HepG2 (cell line): ENCODE data around the gene LSS. TPM values are rescaled to one million over a fixed set of nuclear protein-coding genes. Genes with fewer than 3 reads are reported as not detected.

Experiments
- ATAC-seq: fragments of 200-7000 bp; cut with Tn5 transposase; 3 replicates; pipeline ENCODE4 v1.9.1; 2020; ENCODE audit warnings: mild to moderate bottlenecking, moderate library complexity
- BruUV-seq: library from RNA; stranded (reverse); fragments of 400-500 nt; replicated peaks from 2 replicates; lab custom pipeline; 2021; lab: Mats Ljungman, UMichigan
- CTCF ChIA-PET: fragments of 300-600 bp; formaldehyde crosslinking; extraction: SDS; loops from one replicate; lab custom pipeline; 2021; ENCODE audit warnings: low total read pairs, inconsistent platforms, low intra/inter-chr PET ratio; lab: Yijun Ruan, JAX
- POLR2A ChIA-PET: fragments of 350-600 bp; sonication (Branson Sonifier 250); formaldehyde crosslinking; loops from one replicate; lab custom pipeline; 2020; ENCODE audit warnings: antibody characterized with exemption, inconsistent platforms; lab: Yijun Ruan, JAX
- DNase-seq: peaks from one replicate; pipeline ENCODE4 v3.0.0-alpha.2; 2015; ENCODE audit warnings: low spot score
- FAIRE-seq: peaks from 3 replicates; lab custom pipeline; 2011; peaks lifted over from hg19 to GRCh38; lab: Jason Lieb, UNC
- H2AFZ ChIP-seq: one replicate; pipeline ENCODE4 v1.6.1; 2011; ENCODE audit warnings: low read length, inconsistent platforms
- H3K27ac ChIP-seq: fragments of 300-600 bp; 3 replicates; pipeline ENCODE4 v1.8.0; 2011; ENCODE audit warnings: mixed run types, mild to moderate bottlenecking, mixed read lengths, low read length, inconsistent platforms; ENCODE audit not compliant: insufficient read depth; ENCODE audit errors: extremely low read length
- H3K27me3 ChIP-seq, 2 experiments: fragments of 200-600 bp in 1 of 2; 2 replicates in 1 of 2; 3 replicates in 1 of 2; pipeline versions ENCODE4 v1.6.0 to v1.8.0; 2011; ENCODE audit warnings: low read length in 2 of 2, mild to moderate bottlenecking in 2 of 2, moderate library complexity in 2 of 2, inconsistent platforms in 1 of 2; ENCODE audit not compliant: insufficient read depth in 2 of 2, control insufficient read depth in 1 of 2
- H3K36me3 ChIP-seq, 2 experiments: fragments of 200-600 bp in 1 of 2; replicated peaks in 1 of 2; 2 replicates in 1 of 2; 3 replicates in 1 of 2; pipeline versions ENCODE4 v1.5.1 to v1.8.0; 2011; ENCODE audit warnings: low read length in 2 of 2, inconsistent platforms in 1 of 2; ENCODE audit not compliant: insufficient read depth in 2 of 2, control insufficient read depth in 1 of 2
- H3K4me1 ChIP-seq: 2 replicates; pipeline ENCODE4 v1.5.1; 2012; ENCODE audit warnings: low read length, inconsistent platforms; ENCODE audit not compliant: insufficient read depth
- H3K4me2 ChIP-seq: 2 replicates; pipeline ENCODE4 v1.6.0; 2011; ENCODE audit warnings: low read depth, low read length, inconsistent platforms
- H3K4me3 ChIP-seq, 3 experiments: fragments of 200-600 bp in 1 of 3; sonication (generic), shearing (Covaris generic) in 1 of 3; replicated peaks in 1 of 3; 2 replicates each; pipeline ENCODE4 v1.5.1; 2011 to 2016; ENCODE audit warnings: low read length in 3 of 3, inconsistent platforms in 2 of 3, low read depth in 2 of 3, mild to moderate bottlenecking in 2 of 3, control low read depth in 1 of 3, mixed read lengths in 1 of 3; ENCODE audit not compliant: insufficient read depth in 1 of 3
- H3K79me2 ChIP-seq: one replicate; pipeline ENCODE4 v1.6.1; 2011; ENCODE audit warnings: low read length, inconsistent platforms; ENCODE audit not compliant: insufficient read depth
- H3K9ac ChIP-seq: 2 replicates; pipeline ENCODE4 v1.6.0; 2011; ENCODE audit warnings: mild to moderate bottlenecking, low read depth, low read length, inconsistent platforms; ENCODE audit not compliant: insufficient read depth
- H3K9me3 ChIP-seq: 2 replicates; pipeline ENCODE4 v1.5.1; 2012; ENCODE audit warnings: mild to moderate bottlenecking, low read length
- H4K20me1 ChIP-seq: 2 replicates; pipeline ENCODE4 v1.6.0; 2011; ENCODE audit warnings: inconsistent platforms, mild to moderate bottlenecking, low read length, moderate library complexity; ENCODE audit not compliant: insufficient read depth
- IKZF1 ChIP-seq: fragments of 450-650 bp; IDR thresholded peaks from 2 replicates; pipeline ENCODE4 v1.7.1; 2016
- SSRP1 ChIP-seq: IDR thresholded peaks from 2 replicates; pipeline ENCODE4 v1.6.1; 2016; ENCODE audit warnings: control low read depth
- WGBS: methylation state at CpG from one replicate; pipeline ENCODE4 v1.1.6; 2017; ENCODE audit warnings: low lambda C conversion rate; 5-methylcytosine and 5-hydroxymethylcytosine counted together
- in situ Hi-C: cut with HindIII; loops from 2 replicates; pipeline ENCODE4 v1.10.0; 2017; ENCODE audit warnings: low pct_unique_long_range_greater_than_20kb; ENCODE audit not compliant: extremely low pct_ligation_motif_present
- intact Hi-C: fragments of 100-400 bp; cut with micrococcal nuclease; formaldehyde crosslinking; loops from one replicate; pipeline ENCODE4 v1.10.0; 2022; ENCODE audit not compliant: unreplicated experiment
- polyA plus RNA-seq, 8 experiments: library from polyadenylated mRNA; depleted of rRNA in 3 of 8; stranded (reverse) in 7 of 8; unstranded in 1 of 8; fragments of >200 nt; fragmentation: Illumina TruSeq in 4 of 8; extraction: Trizol in 4 of 8; gene quantifications; 2 replicates each; pipeline versions ENCODE4 v1.2.1 to v1.2.3, GENCODE V29; 2011 to 2016; ENCODE audit warnings: low read depth in 4 of 8, missing spikeins in 1 of 8, mixed read lengths in 1 of 8; ENCODE audit not compliant: insufficient read depth in 1 of 8
- total RNA-seq, 5 experiments: library from RNA; depleted of rRNA; stranded (reverse); fragments of >200 nt; fragmentation: Illumina TruSeq; extraction: Trizol; gene quantifications; 2 replicates each; pipeline ENCODE4 v1.2.3, GENCODE V29; 2016; ENCODE audit warnings: low read depth in 1 of 5
- TF ChIP-seq, protein P1 (sequence below): sonication (generic); formaldehyde crosslinking; IDR thresholded peaks from 2 replicates; pipeline ENCODE4 v1.4.0; 2020; ENCODE audit warnings: missing genetic modification reagents, low read depth, mild to moderate bottlenecking, borderline replicate concordance
- TF ChIP-seq, protein P2 (sequence below): IDR thresholded peaks from 2 replicates; pipeline ENCODE4 v1.6.1; 2016
- TF ChIP-seq, protein P3 (sequence below): sonication (generic); formaldehyde crosslinking; IDR thresholded peaks from 2 replicates; pipeline ENCODE4 v1.5.0; 2020; ENCODE audit warnings: mild to moderate bottlenecking, missing genetic modification reagents

LSS gene
- total and polyA plus RNA-seq, 2 of the 13 experiments (the other 11 are each of a cell fraction or from before 2014, with no cell fraction given): 72.6 to 113 TPM

DNA sequence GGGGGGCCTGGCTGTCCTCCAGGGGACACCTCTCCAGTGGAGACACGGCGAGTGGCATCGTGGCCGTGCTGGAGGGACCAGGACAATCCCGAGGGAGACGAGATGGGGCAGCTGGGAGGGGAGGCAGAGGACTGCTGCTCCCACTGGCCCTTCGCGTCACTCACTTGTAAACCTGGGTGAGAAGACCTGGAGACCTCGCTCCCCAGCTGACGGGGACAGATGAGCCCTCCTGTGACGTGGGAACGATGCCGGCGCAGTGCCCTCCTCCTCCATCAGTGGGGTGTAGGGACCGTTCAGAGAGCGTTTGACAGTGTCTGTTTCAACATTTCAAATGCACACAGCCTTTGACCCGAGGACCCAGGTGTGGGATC lies 48.9 kb downstream of the LSS start:
- no TSS peak for BruUV-seq
- Histone ChIP-seq H4K20me1 (0 out of 2 replicates have a peak, but pooled peaks cover 2% of the 10 kb centered on the region), H3K9ac (no peak overlapping the region), H3K79me2 (no peaks in the 10 kb centered on the region), H3K27ac (no peak overlapping the region), H2AFZ (no peak overlapping the region), H3K4me1 (peaks cover 20% of the 10 kb centered on the region), H3K4me3 (peak overlapping the region in 1 of 3 experiments; percentile 10; a peak in 1 of 6 replicates), H3K9me3 (no peaks in the 10 kb centered on the region), H3K27me3 (no peaks in the 10 kb centered on the region; a peak in 1 of 5 replicates), H3K4me2 (peak overlapping the region; percentile 39; the same call in 1 of the 2 replicates), H3K36me3 (no peaks in the 10 kb centered on the region)
- CTCF ChIA-PET: no interaction called here
- intact Hi-C loops: no loop called here
- DNase-seq (no peak), ATAC-seq (no peak), FAIRE-seq (no peak)
- in situ Hi-C loops: no loop called here
- POLR2A ChIA-PET: no interaction called here
- no peak for TF ChIP-seq IKZF1
- TF ChIP-seq, protein P1, sequence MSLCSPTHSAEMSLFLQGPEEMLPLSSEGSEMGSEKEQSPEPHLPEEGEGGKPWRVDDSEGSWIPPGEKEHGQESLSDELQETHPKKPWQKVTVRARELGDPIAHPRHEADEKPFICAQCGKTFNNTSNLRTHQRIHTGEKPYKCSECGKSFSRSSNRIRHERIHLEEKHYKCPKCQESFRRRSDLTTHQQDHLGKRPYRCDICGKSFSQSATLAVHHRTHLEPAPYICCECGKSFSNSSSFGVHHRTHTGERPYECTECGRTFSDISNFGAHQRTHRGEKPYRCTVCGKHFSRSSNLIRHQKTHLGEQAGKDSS: no peak
- no peak for TF ChIP-seq SSRP1 (CRISPR knock-in tag)
- WGBS: 68% methylated on average over 6 of the region's 17 CpGs

DNA sequence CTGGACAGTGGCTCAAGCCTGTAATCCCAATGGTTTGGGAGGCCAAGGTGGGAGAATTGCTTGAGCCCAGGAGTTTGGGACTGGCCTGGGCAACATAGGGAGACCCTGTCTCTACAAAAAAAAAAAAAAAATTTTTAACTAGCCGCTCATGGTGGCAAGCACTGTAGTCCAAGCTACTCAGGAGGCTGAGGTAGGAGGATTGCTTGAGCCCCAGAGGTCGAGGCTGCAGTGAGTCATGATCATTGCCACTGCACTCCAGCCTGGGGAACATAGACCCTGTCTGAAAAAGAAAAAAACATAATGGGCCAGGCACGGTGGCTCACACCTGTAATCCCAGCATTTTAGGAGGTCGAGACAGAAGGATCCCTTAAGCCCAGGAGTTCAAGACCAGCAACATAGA lies 49.6 kb downstream of the LSS start:
- POLR2A ChIA-PET: no interaction called here
- CTCF ChIA-PET: no interaction called here

More for the DNA sequence above, 49.6 kb downstream of the LSS start:
- BruUV-seq: no TSS peak
- Histone ChIP-seq H4K20me1 (0 out of 2 replicates have a peak, but pooled peaks cover 2% of the 10 kb centered on the region), H3K79me2 (no peaks in the 10 kb centered on the region), H2AFZ (no peak overlapping the region), H3K9ac (no peak overlapping the region), H3K4me3 (no peak overlapping the region), H3K9me3 (no peaks in the 10 kb centered on the region), H3K4me2 (no peak overlapping the region), H3K4me1 (peaks cover 20% of the 10 kb centered on the region), H3K27ac (no peak overlapping the region), H3K36me3 (no peaks in the 10 kb centered on the region), H3K27me3 (no peaks in the 10 kb centered on the region; a peak in 1 of 5 replicates)
- in situ Hi-C loops (no loop called here), intact Hi-C loops (no loop called here)
- no peak for FAIRE-seq
- ATAC-seq: no peak
- WGBS: 51% methylated on average over 4 of the region's 4 CpGs
- TF ChIP-seq, protein P2, sequence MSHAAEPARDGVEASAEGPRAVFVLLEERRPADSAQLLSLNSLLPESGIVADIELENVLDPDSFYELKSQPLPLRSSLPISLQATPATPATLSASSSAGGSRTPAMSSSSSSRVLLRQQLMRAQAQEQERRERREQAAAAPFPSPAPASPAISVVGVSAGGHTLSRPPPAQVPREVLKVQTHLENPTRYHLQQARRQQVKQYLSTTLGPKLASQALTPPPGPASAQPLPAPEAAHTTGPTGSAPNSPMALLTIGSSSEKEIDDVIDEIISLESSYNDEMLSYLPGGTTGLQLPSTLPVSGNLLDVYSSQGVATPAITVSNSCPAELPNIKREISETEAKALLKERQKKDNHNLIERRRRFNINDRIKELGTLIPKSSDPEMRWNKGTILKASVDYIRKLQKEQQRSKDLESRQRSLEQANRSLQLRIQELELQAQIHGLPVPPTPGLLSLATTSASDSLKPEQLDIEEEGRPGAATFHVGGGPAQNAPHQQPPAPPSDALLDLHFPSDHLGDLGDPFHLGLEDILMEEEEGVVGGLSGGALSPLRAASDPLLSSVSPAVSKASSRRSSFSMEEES (CRISPR knock-in tag): no peak
- TF ChIP-seq, protein P3, sequence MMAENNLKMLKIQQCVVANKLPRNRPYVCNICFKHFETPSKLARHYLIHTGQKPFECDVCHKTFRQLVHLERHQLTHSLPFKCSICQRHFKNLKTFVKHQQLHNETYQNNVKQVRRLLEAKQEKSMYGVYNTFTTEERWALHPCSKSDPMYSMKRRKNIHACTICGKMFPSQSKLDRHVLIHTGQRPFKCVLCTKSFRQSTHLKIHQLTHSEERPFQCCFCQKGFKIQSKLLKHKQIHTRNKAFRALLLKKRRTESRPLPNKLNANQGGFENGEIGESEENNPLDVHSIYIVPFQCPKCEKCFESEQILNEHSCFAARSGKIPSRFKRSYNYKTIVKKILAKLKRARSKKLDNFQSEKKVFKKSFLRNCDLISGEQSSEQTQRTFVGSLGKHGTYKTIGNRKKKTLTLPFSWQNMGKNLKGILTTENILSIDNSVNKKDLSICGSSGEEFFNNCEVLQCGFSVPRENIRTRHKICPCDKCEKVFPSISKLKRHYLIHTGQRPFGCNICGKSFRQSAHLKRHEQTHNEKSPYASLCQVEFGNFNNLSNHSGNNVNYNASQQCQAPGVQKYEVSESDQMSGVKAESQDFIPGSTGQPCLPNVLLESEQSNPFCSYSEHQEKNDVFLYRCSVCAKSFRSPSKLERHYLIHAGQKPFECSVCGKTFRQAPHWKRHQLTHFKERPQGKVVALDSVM: peak; percentile 59; the same call in 1 of the 2 replicates
- DNase-seq: no peak
